GM18508 (cell line): Measurements from ENCODE around the gene TCN1.
"Not testable (repeated sequence)": the region's sequence is repeated elsewhere in the genome, so short reads cannot be mapped to it uniquely, and the experiment has no call there.

ENCODE experiments used
- ATAC-seq: cut with Tn5 transposase; IDR thresholded peaks from one replicate; pipeline ENCODE4 v1.9.1; 2021; ENCODE audit warnings: moderate number of reproducible peaks; ENCODE audit not compliant: insufficient read depth, unreplicated experiment

Gene TCN1, protein sequence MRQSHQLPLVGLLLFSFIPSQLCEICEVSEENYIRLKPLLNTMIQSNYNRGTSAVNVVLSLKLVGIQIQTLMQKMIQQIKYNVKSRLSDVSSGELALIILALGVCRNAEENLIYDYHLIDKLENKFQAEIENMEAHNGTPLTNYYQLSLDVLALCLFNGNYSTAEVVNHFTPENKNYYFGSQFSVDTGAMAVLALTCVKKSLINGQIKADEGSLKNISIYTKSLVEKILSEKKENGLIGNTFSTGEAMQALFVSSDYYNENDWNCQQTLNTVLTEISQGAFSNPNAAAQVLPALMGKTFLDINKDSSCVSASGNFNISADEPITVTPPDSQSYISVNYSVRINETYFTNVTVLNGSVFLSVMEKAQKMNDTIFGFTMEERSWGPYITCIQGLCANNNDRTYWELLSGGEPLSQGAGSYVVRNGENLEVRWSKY

DNA sequence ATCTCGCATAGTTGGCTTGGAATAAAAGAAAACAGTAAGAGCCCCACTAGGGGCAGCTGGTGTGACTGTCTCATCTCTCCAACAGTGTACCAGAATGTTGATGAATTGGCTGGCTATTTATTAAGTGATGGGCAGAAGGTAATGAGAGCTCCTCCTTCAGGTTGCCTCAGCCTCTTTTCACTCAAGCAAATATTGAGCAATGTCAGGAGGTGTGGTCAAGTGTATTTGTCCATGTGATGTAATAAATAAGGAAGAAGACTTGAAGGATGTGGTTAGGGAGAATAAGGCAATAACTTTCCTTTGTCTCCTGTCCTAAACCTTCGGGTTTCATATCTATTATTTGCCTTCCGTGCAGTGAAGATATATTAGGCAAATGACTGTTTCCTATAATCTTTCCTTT is at the start of gene TCN1:
Gene TCN1 (minus strand): TSS at position 91 of the 400 bp plus-strand sequence. CDS start 17 bp downstream, at position 74.
- ATAC-seq: no peak

DNA sequence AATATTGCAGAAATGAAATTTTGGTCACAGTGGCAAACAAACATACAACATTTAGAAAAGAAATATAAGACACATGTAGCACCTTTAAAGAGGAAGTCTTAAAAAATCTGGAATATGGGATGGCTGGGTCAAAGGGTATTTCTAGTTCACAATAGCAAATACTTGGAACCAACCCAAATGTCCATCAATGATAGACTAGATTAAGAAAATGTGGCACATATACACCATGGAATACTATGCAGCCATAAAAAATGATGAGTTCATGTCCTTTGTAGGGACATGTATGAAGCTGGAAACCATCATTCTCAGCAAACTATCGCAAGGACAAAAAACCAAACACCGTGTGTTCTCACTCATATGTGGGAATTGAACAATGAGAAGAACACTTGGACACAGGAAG is 37.3 kb upstream of the TCN1 start:
- ATAC-seq: not testable (repeated sequence)

DNA sequence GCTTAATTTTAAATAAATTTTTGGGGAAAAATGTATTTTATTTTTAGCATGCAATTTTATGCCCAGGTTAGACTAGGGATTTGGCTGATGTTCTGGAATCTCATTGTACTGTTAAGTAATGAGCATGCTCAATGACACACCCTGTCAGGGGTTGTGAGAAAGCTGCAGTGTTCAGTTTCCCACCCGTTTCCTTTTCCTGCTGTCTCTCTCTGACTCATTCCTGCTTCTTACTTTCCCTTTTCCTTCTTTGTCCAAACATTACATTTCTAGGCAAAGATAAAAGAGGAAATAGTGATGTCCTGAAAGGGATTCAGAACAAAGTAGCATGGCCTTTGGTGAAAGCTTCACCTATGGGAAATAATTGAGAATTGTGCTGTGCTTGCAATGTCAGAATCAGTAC is 35.0 kb upstream of the TCN1 start:
- ATAC-seq: no peak

DNA sequence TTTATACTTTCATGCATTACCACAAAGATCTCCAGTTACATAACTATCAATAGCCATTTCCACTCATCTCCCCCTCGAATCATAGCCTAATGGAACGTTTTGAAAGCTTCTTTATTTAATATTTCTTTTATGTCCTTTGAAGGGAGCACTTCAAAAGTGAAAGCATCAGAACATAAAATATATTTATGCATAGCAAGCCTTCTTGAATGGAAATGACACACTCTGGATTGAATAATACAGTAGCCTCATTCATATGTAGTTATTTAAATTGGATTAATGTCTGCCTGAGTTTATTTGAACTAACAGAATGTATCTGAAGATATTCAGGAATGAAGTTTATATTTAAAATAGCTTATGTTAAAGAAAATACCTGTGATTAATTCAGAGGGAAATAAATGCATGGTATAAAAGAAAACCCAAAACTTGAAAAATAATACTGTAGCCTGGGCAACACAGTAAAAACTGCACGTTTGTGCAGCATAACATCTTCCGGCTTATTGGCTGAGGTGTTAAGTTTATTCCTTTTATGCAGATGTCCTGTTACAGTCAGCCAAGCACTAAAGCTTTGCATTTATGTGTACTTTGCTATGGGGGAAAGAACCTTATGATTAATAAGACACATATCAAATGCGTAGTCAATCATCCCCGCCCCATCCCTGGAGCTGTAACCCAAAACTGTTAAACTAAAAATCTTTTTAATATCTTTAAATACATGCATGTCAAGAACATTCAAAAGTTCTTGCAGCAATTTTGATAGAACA is 34.3 kb upstream of the TCN1 start:
- ATAC-seq: no peak

- ATAC-seq: no peak
Measured at GRCh38 chr11:59899532-59899931, 33.2 kb upstream of the TCN1 start.

- ATAC-seq: no peak
Measured at GRCh38 chr11:59898650-59899049, 32.4 kb upstream of the TCN1 start.

- no peak for ATAC-seq
Measured at GRCh38 chr11:59898046-59898445, 31.8 kb upstream of the TCN1 start.

- no peak for ATAC-seq
Measured at GRCh38 chr11:59894616-59895015, 28.3 kb upstream of the TCN1 start.

GRCh38 chr11:59891781-59892181 is 25.5 kb upstream of the TCN1 start:
- no peak for ATAC-seq

DNA sequence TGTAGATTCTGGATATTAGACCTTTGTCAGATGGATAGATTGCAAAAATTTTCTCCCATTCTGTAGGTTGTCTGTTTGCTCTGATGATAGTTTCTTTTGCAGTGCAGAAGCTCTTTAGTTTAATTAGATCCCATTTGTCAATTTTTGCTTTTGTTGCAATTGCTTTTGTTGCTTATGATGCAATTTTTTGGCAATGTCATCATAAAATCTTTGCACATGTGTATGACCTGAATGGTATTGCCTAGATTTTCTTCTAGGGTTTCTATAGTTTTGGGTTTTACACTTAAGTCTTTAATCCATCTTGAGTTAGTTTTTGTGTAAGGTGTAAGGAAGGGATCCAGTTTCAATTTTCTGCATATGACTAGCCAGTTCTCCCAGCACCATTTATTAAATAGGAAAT is 20.9 kb upstream of the TCN1 start:
- not testable (repeated sequence) for ATAC-seq

DNA sequence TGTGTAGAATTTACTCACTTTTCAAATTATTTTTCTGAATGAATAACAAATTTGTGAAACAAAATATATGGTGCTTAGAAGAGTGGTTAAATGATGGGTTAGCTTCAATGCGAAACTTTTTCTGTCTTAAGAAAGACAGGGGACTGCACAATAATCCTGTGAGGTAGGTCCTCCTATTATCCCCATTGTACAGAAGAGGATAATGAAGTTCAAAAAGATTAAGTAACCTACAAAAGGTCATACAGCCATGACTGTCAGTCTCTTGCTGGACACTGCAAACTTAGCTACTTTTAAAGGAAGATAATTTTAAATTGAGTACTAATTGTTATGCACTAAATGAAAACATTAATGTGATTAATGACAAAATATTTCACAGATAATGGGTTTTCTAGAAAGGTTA is 17.3 kb upstream of the TCN1 start:
- ATAC-seq: no peak

DNA sequence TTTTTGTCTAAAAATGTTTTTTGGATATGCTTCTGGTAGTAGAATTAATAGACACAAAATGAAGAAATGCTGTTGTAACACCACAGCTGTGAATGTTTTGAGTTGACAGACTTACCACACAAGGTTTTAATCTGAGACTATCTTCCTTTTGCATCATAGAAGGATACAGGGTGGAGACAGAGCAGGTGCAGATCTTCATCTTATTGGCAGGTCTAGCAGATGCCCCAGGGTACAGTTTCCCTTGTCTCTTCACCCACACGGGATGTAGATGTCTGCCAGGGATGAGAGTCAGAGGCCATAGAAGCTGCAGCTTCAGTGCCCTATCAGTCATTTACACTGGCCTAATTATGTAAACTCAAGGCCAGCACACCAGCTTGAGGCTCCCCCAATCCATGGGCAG is 13.3 kb upstream of the TCN1 start:
- no peak for ATAC-seq

- no peak for ATAC-seq
Measured at GRCh38 chr11:59878575-59878974, 12.3 kb upstream of the TCN1 start, which contains the start of gene OOSP3. Gene OOSP3, plus strand, starts transcription at chr11:59878782. Its CDS starts 27 bp downstream, at chr11:59878809.

DNA sequence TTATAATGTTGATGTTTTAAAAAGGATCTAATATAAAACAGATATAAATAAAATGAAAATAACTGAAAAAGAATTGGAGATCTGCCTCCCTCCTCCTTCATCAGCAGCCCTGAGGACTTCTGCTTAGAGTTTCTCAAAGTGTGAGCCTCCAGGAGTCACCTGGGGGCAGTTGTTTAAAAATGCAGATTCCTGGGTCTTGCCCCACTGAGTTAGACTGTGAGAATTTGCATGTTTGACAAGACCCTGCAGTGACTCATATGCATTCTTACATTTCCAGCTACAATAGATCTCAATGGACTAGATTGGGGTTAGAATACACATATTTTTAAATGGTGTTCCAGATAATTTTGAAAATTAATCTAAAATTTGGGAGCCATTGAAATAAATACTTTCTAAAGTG is 11.5 kb upstream of the TCN1 start:
- no peak for ATAC-seq

DNA sequence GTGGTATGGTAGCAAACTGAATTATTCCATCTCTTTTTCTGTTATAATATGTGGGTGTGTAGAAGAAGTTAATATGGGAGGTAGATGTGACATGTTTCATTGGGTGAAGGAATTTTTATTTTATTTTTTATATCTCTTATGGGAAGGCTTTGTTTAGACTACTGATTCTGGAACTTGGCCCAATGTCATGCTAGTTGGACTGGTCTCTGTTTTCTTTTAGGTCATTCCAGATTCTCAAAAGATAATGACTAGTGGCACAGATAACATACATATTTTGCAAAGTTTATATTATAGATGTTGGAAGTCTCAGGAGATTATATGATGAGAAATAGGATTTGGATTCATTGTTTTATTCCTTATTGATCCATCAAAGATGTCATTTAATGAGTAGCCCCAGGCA is 11.0 kb upstream of the TCN1 start:
- ATAC-seq: no peak

DNA sequence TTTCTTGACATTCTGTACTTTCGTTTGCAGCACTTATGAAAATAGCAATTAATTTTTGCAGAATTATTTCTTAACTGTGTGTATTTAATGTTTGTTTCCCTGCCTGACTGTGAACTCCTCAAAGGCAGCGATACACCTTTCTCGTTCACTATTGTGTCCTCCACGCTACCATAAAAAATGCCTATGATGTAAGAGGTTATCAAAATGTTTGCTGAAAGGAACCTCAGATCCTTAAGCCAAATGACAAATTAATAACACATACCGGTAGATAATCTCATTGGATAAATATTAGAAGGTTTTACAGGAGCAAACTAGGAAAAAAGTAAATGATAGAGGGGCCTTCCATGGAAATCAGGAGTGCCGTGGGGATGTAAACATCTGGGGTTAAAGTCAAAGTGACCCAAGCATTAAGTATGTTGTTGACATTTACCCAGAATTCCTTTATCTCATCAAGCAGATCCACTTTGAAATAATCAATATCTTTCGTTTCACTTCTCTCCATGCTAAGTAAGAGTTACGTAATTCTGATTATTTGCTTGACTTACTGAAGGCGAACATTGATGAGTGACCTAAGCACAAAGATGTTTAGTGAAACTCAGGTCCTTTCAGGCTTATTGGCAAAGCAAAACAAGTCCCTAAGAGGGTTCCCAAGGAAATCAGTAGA is 9.7 kb upstream of the TCN1 start:
- ATAC-seq: no peak

GRCh38 chr11:59872076-59872475 is 5.8 kb upstream of the TCN1 start:
- ATAC-seq: no peak

DNA sequence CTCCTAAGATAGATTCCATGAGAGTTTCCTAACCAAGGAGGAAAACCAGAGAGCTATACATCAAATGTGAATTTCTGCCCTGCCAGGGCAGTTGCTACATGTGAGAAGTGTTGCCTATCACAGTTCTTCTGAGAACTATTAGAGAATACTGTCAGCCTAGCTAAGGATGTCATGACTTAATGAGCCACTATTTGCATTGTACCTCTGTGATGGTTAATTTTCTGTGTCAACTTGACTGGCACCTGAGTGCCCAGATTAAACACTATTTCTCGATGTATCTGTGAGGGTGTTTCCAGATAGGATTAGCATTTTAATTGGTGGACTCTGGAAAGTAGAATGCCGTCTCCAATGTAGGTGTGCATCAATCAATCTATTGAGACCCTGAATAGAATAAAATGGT is 1.7 kb upstream of the TCN1 start:
- ATAC-seq: no peak

- ATAC-seq: no peak
Measured at GRCh38 chr11:59866836-59867235, 549 bp upstream of the TCN1 start.

DNA sequence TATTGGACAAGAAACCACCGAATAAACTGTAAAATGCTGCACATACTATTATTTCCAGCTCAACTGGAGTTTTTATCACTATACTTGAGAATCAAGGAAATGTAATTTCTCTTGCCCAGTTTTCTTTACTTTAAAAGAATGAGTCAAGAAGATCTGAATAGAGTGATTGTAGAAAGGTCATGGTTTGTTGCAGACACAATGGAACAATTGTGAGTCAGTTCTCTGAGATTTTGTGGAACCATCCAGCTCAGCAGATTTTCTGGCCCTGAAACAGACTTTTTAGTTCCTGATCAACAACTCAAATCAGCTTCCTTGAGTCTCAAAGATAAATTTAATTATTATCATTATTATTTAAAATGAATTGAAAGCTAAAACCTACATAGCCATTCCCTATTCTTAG is 1.3 kb downstream of the TCN1 start:
- no peak for ATAC-seq

GRCh38 chr11:59862252-59862651 is 4.0 kb downstream of the TCN1 start:
- ATAC-seq: no peak
